Hematopoietic multipotent progenitor cell treated with erythropoietin and hydrocortisone succinate and interleukin-3 and kit ligand, for 6 days (in vitro differentiated cells): ENCODE measurements around the gene GPR3.

Experiments
- DNase-seq: peaks from one replicate; pipeline ENCODE4 v3.0.0-alpha.2; 2015

Gene GPR3, protein sequence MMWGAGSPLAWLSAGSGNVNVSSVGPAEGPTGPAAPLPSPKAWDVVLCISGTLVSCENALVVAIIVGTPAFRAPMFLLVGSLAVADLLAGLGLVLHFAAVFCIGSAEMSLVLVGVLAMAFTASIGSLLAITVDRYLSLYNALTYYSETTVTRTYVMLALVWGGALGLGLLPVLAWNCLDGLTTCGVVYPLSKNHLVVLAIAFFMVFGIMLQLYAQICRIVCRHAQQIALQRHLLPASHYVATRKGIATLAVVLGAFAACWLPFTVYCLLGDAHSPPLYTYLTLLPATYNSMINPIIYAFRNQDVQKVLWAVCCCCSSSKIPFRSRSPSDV

DNA sequence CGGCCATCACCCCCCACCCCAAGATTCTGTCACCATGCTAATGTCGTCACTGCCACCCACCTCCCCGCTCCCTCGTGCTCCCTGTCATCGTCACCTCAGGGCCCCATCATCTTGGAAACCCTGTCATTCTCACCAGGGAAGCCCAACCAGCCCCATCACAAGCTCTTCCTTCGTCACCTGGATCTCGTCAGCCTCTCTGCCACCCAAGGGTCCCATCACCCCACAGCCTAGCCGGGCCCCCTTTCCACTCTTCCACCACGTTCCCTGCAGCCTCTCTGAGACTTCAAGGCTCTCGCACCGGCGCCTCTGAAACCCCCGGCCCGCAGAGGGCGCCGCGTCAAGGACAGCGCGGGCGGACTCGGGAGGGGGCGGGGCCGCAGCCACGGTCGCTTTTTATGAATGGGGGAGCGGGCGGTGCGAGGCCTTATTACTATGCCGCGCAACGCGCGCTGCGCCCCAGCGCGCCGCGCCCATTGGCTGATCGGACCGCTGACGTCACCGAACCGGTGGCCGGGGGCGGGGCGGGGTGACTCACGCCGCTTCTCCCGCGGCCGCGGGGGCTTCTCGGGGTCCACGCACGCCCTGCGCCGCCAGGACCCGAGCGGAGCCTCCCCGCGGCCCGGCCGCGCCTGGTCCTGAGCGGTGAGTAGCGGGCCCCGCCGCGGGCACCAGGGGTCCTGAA is at the start of gene GPR3:
TSS of gene GPR3 (plus strand) at position 527 of the 682 bp plus-strand sequence. CDS start 1,177 bp downstream, outside the sequence.
- peak; percentile 97 for DNase-seq

DNA sequence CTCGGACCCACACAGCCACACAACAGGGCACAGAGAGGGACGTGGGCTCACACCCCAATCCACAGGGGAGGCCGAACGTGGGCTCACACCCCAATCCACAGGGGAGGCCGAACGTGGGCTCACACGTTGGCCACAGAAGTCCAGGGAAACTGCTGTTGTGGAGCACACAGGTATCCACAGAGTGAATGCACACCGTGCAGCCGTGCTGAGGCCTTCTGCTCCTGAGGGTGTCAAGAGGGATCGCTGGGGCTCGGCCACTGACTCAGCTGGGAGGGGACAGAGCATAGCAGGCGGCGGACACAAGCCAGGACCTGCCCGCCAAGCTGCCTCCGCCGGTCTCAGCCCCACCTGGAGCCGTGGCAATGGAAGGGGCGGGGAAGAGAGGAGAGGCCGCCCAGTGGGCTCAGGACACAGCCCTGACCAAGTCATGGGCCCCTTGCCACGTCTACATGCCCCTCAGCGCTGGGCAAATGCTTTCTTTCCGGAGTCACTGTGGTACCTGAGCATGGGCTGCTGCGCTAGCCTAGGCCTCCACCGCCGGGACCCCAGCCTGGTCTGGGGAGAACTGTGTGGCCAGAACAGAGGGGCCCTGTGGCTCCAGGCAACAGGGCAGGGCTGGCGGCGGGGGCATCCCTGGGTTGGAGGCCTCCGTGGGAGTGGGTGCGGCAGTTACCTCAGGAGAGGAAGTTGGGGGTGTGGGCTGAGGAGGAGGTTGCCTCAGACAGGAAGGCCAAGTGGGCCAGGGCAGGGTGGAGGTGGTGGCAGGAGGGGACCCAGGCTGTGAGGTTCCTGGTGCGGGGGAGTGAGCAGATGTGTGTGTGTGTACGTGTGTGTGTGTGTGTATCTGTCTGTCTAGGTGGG is 49.4 kb upstream of the GPR3 start:
- peak; percentile 73 for DNase-seq

DNA sequence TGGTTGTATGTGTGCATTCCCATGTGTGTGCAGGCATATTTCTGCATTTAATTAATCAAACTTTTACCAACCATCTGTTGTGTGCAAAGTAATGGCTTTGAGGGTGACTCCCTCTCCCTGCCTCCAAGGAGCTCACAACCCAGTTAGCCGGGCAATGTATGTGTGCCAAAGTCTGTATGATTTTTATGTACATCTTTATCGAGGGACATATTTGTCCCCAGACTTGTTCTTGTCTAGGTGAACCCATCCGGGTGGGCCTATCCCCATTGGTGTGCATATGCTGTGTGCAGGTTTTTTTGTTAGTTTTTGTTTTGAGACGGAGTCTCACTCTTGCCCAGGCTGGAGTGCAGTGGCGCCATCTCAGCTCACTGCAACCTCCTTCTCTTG is 48.8 kb upstream of the GPR3 start:
- DNase-seq, result no peak

DNA sequence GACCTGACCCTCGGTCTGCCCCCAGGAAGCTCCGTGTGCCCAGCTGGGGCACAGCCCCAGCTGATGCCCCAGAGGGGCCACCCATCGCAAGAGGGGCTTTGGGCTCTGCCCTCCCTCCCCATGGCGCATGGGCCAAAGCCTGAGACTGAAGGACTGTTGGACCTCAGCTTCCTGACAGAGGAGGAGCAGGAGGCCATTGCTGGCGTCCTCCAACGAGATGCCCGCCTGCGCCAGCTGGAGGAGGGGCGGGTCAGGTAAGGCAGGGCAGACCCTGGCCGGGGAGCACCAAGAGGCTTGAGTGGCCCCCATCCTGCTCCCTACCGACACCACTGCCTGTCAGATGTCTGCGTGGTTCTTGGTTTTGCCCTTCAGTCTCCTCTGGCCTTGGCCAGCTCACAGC is 47.1 kb upstream of the GPR3 start:
- no peak for DNase-seq

DNA sequence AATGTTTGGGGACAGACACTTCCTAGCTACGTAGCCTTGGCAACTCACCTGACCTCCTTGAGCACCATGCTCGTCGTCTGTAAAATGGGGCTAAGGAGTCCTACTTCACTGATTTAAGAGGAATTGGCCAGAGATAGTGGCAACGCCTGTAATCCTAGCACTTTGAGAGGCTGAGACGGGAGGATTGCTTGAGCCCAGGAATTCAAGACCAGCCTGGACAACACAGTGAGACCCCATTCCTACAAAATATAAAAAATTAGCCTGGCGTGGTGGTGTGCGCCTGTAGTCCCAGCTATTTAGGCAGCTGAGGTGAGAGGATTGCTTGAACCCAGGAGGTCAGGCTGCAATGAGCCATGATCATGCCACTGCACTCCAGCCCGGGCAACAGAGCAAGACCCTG is 46.1 kb upstream of the GPR3 start:
- no peak for DNase-seq

DNA sequence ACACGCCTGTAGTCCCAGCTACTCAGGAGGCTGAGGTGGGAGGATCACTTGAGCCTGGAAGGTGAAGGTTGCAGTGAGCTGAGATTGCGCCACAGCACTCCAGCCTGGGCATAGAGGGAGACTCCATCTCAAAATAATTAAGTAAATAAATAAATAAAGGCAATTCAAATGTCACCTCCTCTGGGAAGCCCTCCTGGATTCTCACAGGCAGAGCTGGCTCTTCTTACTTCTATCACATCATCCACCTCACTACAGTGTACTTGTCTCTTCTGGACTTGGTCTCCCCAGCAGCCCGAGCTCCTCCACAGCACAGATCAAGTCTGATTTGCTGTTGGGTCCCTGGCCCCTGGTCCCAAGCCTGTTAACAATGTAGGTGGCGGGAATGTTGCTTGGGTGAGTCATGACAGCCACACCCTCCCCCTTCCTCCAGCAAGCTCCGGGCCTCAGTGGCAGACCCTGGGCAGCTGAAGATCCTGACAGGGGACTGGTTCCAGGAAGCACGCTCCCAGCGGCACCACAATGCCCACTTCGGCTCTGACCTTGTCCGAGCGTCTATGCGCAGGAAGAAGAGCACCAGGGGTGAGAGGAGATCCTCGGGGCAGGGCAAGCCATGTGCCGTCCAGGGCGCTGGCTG is 45.3 kb upstream of the GPR3 start:
- no peak for DNase-seq

DNA sequence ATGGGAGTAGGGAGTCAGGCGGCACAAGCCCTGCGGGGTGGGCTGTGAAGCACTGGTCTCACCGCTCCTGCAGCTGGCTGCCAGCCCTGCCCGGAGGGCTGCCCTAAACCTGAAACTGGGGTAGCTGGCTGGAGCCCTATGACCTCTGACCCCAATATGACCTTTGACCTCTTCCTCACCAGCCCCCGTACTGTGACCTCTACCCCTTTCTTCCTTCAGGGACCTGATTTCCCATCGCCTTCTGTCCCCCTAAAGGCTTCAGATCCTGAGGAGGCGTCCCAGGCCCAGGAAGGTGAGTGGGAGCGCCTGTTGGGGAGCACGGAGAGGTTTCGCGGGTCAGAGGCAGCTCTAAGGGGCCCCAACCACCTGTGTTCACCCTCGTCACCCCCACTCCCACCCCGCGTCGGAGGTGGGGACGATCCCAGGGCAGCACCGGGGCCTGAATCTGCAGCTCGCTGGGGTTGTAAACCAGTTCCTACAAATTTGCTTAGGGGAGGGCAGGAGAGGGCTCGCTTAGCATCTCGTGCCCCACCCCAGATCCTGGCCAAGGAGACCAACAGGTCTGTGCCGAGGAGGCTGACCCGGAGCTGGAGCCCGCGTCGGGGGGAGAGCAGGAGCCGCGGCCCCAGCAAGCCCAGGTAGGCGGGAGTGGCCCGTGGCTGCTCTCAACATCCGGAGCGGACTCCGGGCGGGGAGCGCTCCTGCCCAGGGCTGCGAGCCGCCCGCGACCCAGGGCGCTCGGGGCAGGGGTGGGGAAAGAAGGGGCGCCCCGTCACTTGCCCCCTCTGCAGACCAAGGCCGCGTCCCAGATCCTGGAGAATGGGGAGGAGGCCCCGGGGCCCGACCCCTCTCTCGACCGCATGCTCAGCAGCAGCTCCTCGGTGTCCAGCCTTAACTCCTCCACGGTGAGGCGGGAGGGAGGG is 43.3 kb upstream of the GPR3 start:
- no peak for DNase-seq

DNA sequence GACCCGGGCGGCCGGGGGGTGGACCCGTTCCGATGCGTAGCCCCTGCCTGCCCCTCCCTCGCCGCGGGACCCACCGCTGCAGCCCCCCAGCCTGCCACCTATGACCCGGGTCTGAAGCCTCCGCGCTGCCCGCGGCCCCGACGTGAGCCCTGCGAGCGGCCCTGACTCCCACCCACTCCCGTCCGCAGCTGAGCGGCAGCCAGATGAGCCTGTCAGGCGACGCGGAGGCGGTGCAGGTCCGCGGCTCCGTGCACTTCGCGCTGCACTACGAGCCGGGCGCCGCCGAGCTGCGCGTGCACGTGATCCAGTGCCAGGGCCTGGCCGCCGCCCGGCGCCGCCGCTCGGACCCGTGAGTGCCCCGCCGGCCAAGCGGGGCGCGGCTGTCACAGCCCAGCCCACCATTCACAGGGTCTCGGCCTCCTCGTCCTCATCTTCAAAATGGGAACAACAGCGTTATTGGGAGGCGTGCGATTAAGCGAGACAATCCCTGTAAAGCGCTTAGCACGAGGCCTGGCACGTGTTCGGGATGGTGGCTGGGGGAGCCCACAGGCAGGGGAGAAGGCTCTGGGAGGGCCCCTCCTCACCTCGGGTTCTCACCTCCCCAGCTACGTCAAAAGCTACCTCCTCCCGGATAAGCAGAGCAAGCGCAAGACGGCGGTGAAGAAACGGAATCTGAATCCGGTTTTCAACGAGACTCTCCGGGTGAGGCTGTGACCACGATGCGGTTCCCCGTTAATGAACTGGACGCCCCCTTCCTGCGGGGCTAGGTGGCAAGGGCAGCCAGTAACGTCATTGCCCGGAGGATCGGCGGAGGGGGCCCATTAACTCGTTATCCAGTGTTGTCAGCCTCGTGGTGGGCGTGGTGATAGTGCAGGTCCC is 42.4 kb upstream of the GPR3 start:
- DNase-seq, result no peak

DNA sequence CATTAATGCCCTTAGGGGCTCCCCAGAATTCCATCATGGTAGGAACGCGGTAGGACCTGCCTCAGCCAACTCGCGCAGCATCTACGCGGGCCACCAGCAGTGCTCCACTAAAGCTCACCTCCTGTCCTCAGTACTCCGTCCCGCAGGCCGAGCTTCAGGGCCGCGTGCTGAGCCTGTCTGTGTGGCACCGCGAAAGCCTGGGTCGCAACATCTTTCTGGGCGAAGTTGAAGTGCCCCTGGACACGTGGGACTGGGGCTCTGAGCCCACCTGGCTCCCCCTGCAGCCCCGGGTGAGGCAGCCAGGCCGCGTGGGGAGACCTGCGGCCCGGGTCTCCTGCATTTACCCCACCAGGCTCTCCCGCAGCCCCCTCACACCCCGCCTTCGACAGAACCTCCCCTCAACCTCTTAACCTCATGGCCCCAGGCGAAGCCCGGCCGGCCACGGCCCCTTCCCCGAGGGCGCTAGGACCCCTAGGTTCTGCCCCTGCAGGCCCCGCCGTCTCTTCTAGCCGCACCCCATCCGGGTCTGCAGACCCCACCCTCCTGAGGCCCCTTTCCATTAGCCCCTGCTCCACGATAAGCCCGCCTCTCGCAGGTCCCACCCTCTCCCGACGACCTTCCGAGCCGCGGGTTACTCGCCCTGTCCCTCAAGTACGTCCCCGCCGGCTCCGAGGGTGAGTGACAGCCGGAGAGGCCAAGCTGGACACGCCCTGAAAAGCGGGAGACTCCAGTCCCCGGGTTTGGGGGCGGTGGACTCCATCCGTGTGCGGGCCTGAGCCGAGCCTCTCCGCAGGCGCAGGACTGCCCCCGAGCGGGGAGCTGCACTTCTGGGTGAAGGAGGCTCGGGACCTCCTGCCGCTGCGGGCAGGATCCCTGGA is 41.5 kb upstream of the GPR3 start:
- no peak for DNase-seq

DNA sequence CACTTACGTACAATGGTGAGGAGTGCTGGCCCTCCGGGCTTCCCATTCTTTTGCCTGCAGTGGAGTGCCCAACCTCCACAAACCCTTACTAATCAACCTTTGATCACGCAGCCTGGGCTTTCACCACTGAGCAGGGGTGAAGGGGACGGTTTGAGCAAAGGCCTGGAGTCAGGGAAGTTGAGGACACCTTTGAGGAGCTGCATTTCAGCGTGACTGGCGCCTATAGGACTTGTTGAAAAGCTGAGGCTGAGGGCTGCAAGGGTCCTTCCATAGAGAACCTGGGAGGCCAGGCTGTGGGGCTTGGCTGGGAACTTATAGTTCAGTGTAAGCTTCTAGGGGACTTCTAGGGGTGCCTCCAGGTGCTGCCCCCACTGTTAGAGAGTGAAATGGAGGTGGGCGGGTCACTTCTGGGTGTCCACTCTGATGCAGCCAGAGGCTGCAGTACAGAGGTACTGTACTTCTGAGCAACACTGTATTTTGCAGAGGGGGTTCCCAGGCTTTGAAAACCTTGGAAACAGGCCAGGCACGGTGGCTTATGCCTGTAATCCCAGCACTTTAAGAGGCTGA is 40.8 kb upstream of the GPR3 start:
- DNase-seq, result no peak

DNA sequence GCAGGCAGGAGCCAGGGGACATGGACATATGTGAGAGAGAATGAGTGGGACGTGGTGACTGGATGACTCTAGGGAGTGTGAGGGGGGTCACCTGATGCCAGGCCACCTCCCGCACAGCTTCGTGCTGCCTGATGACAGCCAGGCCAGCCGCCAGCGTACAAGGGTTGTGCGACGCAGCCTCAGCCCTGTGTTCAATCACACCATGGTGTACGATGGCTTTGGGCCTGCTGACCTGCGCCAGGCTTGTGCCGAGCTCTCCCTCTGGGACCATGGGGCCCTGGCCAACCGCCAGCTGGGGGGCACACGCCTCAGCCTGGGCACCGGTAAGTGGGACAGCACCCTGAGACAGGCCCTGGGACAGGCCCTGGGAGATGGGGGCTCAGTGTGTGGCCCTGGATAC is 39.3 kb upstream of the GPR3 start:
- DNase-seq, result no peak

DNA sequence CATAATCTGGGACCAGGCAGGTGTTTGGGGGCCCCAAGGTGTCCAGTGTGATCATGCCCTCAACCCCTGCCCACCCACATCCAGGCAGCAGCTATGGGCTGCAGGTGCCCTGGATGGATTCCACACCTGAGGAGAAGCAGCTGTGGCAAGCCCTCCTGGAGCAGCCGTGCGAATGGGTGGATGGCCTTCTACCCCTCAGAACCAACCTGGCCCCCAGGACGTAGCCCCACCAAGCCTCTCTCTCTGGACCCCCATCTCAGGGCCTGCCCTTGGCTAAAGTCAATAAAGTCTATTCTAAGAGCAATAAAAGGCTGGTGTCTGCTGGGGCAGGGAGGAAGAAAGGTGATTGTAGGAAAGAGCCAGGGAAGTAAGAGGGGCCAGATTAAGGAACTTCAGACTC is 38.8 kb upstream of the GPR3 start:
- DNase-seq, result no peak

DNA sequence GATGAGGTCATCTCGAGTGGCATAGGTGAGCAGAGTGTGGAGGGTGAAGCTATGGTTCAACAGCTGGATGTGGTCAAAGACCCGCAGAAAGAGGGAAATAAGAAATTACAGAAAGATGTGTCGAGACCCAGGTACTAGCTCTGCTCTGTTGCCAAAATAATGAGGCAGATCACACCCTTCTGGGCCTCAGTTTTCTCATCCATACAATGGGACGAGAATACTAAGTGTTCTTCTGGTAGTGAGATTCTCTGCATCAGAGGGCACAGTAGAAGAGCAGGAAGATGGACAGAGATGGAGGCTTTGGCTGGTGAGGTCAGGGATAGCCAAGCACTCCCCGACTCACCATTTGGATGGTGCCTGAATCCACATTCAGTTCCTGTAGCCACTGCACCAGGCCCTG is 36.7 kb upstream of the GPR3 start:
- no peak for DNase-seq

DNA sequence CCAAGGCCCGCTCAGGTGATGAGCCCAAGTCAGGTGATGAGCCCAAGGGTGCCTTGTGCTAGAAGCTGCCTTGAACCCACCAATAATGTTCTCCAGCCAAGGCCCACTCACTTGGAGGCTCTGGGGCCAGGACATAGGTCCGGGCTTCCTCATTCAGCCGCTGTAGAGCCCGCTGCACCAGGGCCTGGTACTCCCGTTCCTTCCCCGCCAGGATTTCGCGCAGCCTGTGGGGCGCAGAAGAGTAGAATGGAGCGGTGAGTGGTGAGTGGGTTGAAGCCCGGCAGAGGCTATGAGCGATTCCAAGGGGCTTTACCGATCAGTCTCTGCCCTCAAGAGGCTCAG is 36.2 kb upstream of the GPR3 start:
- no peak for DNase-seq

DNA sequence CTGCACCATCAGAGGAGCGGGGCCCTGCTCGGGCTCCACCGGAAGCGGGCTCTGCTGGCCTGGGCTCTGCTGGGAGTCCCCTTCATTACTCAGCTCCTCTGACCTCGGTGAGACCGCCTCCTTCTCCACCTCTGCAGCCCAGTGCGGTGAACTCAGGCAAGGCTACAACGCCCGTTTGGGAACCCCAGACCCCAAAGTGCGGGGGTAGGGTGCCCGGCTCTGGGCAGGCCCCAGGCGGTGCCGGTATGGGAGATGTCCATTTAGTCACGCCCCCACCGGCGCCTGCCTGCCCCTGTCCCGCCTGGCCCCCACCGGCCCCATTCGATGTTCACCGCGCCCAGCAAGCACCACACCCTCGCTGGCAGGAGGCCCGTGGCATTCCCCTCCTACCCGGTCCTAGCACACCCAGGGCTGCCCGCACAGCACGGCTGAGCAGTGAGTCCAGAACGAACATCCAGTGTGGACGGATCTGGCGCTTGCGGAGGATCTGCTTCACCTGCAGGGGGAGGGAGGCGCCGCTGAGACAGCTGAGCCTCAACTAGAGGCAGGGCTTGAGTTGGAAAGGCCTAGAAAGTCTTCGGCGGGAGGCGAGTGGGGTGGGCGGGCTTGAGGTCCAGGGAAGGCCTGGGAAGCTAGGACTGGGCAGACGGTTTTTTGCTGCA is 35.7 kb upstream of the GPR3 start:
- DNase-seq, result peak; percentile 58

DNA sequence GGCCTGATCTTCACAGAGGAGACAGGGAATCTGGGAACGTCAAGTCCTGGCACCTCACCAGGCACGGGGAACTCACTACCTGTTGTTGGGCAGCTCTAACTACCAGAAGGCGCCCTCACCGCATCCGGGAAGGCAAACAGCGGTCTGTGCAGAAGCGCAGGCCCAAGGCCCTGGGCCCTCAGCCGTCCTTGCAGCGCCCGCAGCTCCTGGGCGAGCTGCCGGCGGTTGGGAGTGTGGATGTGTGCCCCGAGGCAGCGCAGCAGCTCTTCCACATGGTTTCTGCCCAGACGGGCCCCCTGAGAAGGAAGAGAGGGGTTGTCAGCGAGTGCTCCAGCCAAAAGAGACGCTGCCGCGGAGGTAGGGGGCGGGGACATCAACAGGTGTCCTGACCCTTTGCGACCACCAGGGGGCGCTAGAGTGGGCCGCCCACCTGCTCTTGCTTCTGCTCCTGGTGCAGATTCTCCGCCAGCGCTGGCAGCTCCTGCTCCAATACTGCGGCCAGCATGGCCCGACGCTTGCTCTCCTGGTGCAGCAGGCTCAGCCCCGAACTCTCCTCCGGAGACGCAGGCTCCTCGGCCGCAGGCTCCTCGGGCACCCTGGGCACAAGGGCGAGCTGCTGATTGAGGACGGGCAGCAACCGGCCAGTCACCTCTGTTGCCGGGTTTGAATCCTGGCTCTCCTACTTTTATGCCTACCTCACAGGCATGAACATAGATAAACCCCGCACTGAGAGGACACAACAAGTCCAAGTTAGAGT is 35.0 kb upstream of the GPR3 start:
- peak; percentile 76 for DNase-seq

DNA sequence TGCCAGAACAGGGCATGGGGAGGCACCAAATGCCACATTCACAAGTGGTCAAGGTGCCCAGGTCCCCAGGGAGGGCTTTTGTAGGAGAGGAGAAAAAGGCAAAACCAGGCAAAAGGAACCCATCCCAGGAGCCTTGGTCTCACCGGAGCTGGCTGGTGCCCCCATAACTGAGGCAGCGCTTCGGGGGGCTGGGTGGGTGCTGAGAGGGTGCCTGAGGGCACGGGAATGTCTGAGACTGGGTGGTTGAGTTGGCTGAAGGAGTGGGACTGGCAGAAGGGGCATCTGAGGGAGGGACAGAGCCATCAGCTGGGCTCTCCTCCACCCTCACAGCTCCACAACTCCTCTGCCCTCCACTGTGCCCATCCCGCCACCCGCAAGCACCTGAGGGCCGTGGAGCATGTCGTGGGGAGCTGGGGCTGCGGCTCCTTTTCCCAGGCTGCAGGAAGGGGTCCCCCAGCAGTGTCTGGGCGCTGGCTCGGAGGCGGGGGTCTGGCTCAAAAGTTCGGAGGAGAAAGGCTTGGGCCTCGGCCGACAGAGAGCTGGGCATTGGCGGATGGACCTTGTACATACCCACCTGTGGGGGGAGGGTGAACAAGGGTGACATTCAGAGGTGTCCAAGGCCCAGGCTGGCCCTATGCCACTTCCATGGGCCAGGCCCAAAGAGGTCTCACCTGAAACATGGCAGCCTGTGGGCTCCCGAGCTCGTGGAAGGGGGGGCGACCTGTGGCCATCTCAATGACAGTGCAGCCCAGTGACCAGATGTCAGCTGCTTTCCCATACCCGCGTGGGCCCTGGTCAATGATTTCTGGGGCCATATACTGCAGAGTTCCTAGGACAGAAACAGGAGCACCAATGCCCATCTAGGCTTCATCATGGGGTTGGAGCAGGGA is 34.1 kb upstream of the GPR3 start:
- no peak for DNase-seq
